ENCODE measurements around the gene CRTAC1. TPM values are rescaled to one million over a fixed set of nuclear protein-coding genes. Genes with fewer than 3 reads are reported as not detected.

CRTAC1 gene
- total and polyA plus RNA-seq, 2 donors (not counting 3 experiments of a cell fraction or from before 2014, with no cell fraction given), result 1.4 to 3.0 TPM

DNA sequence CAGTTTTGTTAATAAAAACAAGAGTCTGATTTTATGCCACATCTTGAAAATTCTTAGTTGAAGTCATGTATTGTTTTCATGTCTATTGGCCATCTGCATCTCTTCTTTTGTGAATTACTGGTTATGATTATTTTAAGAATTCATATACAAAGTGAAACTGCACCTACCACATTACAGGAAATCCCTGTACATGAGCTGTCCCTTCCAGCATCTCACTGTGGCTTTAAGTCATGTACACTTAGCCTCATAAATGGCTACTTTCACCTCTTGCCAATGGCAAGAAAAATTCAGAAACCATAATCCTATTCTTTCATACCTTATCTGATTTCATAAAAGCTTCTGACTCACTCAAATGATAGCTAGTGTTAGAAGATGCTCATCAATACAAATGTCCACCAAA is 48.6 kb downstream of the CRTAC1 start:
- BruUV-seq (replicated peaks), result no TSS peak
- no peaks in the 10 kb centered on the region for H3K9me1 ChIP-seq (replicated peaks; ENCODE audit: control insufficient read depth, extremely low read depth, insufficient read depth, low read length)
- no peak overlapping the region for H3K4me2 ChIP-seq (ENCODE audit: insufficient read depth, low read length)
- no peak overlapping the region for H3K4me3 ChIP-seq (replicated peaks in 1 of 3; ENCODE audit: insufficient read depth in 1 of 3, low read depth in 1 of 3, low read length in 3 of 3)
- H3K4me1 ChIP-seq (ENCODE audit: control insufficient read depth, extremely low read depth, insufficient read depth, low read length), result no peaks in the 10 kb centered on the region
- no peak overlapping the region for H2AFZ ChIP-seq (ENCODE audit: low read depth, low read length)
- no peak overlapping the region for H3K27ac ChIP-seq (ENCODE audit: insufficient read depth, low read depth, low read length)
- dilution Hi-C loops (cut with MboI; ENCODE audit: extremely low pct_ligation_motif_present, low sequenced_read_pairs), result no loop called here
- H3K27me3 ChIP-seq (ENCODE audit: control insufficient read depth in 2 of 2, insufficient read depth in 2 of 2, low read length in 2 of 2), result no peaks in the 10 kb centered on the region
- TF ChIP-seq POLR2A (IDR thresholded peaks at IDR 0.05; ENCODE audit: low read depth, low read length) (no peak), GATA2 (IDR thresholded peaks at IDR 0.05; ENCODE audit: insufficient read depth, insufficient read length, low read depth, low read length) (no peak), EZH2 (IDR thresholded peaks at IDR 0.05; ENCODE audit: borderline replicate concordance, low read depth, low read length, severe bottlenecking) (no peak), POLR2AphosphoS5 (IDR thresholded peaks at IDR 0.05; ENCODE audit: insufficient read depth, low read depth, low read length) (no peak), FOS (IDR thresholded peaks at IDR 0.05; ENCODE audit: borderline replicate concordance, insufficient read depth, low read length) (no peak), MYC (IDR thresholded peaks at IDR 0.05; ENCODE audit: low read depth, low read length) (no peak), JUN (IDR thresholded peaks at IDR 0.05; ENCODE audit: borderline replicate concordance, insufficient read depth, insufficient read length, low read depth) (no peak)
- TF ChIP-seq, protein P1, sequence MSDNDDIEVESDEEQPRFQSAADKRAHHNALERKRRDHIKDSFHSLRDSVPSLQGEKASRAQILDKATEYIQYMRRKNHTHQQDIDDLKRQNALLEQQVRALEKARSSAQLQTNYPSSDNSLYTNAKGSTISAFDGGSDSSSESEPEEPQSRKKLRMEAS (IDR thresholded peaks at IDR 0.05; ENCODE audit: insufficient read depth, insufficient read length), result no peak
- TF ChIP-seq, protein P2, sequence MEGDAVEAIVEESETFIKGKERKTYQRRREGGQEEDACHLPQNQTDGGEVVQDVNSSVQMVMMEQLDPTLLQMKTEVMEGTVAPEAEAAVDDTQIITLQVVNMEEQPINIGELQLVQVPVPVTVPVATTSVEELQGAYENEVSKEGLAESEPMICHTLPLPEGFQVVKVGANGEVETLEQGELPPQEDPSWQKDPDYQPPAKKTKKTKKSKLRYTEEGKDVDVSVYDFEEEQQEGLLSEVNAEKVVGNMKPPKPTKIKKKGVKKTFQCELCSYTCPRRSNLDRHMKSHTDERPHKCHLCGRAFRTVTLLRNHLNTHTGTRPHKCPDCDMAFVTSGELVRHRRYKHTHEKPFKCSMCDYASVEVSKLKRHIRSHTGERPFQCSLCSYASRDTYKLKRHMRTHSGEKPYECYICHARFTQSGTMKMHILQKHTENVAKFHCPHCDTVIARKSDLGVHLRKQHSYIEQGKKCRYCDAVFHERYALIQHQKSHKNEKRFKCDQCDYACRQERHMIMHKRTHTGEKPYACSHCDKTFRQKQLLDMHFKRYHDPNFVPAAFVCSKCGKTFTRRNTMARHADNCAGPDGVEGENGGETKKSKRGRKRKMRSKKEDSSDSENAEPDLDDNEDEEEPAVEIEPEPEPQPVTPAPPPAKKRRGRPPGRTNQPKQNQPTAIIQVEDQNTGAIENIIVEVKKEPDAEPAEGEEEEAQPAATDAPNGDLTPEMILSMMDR (IDR thresholded peaks at IDR 0.05; ENCODE audit: extremely low read depth in 1 of 2, insufficient read depth in 1 of 2, low read depth in 1 of 2, low read length in 2 of 2), result no peak
- no peak for DNase-seq (ENCODE audit: low read depth, low spot score)
- intact Hi-C loops (cut with micrococcal nuclease), result no loop called here
- CTCF ChIA-PET, result no interaction called here
- no peaks in the 10 kb centered on the region for H4K20me1 ChIP-seq (replicated peaks; ENCODE audit: control insufficient read depth, extremely low read depth, insufficient read depth, low read length)
- no peaks in the 10 kb centered on the region for H3K36me3 ChIP-seq (ENCODE audit: control insufficient read depth in 2 of 2, extremely low read depth in 1 of 2, insufficient read depth in 2 of 2, low read length in 2 of 2)
- H3K79me2 ChIP-seq (ENCODE audit: control insufficient read depth, insufficient read depth, low read length), result no peaks in the 10 kb centered on the region
- POLR2A ChIA-PET, result no interaction called here
- no peak for FAIRE-seq
- no peak overlapping the region for H3K9ac ChIP-seq (replicated peaks; ENCODE audit: extremely low read depth, insufficient read depth, low read length)
- H3K9me3 ChIP-seq (replicated peaks; ENCODE audit: control insufficient read depth, insufficient read depth, low read length), result no peaks in the 10 kb centered on the region
